GM23338 (cell line): ENCODE results near the gene RHOBTB3. TPM values are rescaled to one million over a fixed set of nuclear protein-coding genes. Genes with fewer than 3 reads are reported as not detected.

Experiments used
- CREB1 ChIP-seq: fragments of 250-450 bp; sonication (Bioruptor Pico); IDR thresholded peaks from 2 replicates; pipeline ENCODE4 v1.5.0; 2020; ENCODE audit warnings: low read depth, mild to moderate bottlenecking, moderate library complexity
- JUNB ChIP-seq: IDR thresholded peaks from one replicate; pipeline ENCODE4 v1.6.1; 2016; ENCODE audit warnings: antibody characterized with exemption; ENCODE audit not compliant: unreplicated experiment
- ZNF114 ChIP-seq: fragments of 250-450 bp; sonication (Bioruptor Pico); IDR thresholded peaks from 2 replicates; pipeline ENCODE4 v1.5.0; 2020; ENCODE audit warnings: mild to moderate bottlenecking, moderate library complexity
- ZNF331 ChIP-seq: fragments of 250-450 bp; sonication (Bioruptor Pico); IDR thresholded peaks from 2 replicates; pipeline ENCODE4 v1.5.0; 2020; ENCODE audit warnings: low read depth, mild to moderate bottlenecking, moderate library complexity
- polyA plus RNA-seq: library from polyadenylated mRNA; unstranded; fragments of >200 nt; fragmentation: Nextera tagmentation; extraction: Ambion mirVana; gene quantifications from 2 replicates; pipeline ENCODE4 v1.2.1, GENCODE V29; 2016
- total RNA-seq: library from RNA; depleted of rRNA; stranded (reverse); fragments of >200 nt; shearing (Covaris generic); gene quantifications from 2 replicates; pipeline ENCODE4 v1.2.3, GENCODE V29; 2014
- TF ChIP-seq, protein P1 (sequence below): fragments of 250-450 bp; sonication (Bioruptor Pico); IDR thresholded peaks from 2 replicates; pipeline ENCODE4 v1.5.0; 2020; ENCODE audit warnings: mild to moderate bottlenecking, moderate library complexity
- TF ChIP-seq, protein P2 (sequence below): IDR thresholded peaks from one replicate; pipeline ENCODE4 v1.6.1; 2018; ENCODE audit warnings: antibody characterized with exemption; ENCODE audit not compliant: unreplicated experiment
- TF ChIP-seq, protein P3 (sequence below), 2 experiments: fragments of 200-600 bp in 1 of 2; sonication (generic) in 1 of 2; conservative IDR thresholded peaks; 2 replicates each; pipeline versions ENCODE4 v1.5.1 to v1.6.1; 2016 to 2017; ENCODE audit warnings: antibody characterized with exemption in 2 of 2, low read depth in 2 of 2, mild to moderate bottlenecking in 2 of 2, moderate library complexity in 1 of 2

Gene RHOBTB3
- total and polyA plus RNA-seq, 2 experiments from 2014 or later = 10.0 to 13.4 TPM

DNA sequence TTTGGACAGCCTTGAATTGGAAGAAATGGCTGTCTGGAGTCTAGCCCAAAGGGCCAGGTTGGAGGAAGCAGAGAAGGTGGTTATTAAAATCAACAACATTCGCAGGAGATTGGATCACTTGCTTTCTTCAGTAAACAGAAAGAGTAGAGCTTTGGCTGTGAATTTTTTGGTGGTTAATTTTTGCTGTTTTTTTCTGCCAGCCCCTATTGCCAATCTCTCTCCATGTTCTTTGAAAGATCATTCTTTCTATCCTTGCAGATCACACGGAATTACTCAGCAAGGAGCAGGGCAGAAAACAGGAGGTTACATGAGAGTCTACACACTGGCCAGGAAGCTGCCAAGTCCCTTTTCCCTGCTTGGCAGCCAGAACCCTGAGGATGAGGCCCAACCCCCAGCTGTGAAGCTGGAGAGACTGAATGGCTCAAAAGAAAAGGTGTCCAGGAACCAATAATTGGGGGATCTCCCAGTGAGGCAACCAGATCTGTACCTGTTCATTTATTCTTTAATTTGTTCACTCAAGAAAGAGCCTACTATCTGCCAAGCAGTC, 78.4 kb downstream of the RHOBTB3 start (continued):
- TF ChIP-seq, protein P1, sequence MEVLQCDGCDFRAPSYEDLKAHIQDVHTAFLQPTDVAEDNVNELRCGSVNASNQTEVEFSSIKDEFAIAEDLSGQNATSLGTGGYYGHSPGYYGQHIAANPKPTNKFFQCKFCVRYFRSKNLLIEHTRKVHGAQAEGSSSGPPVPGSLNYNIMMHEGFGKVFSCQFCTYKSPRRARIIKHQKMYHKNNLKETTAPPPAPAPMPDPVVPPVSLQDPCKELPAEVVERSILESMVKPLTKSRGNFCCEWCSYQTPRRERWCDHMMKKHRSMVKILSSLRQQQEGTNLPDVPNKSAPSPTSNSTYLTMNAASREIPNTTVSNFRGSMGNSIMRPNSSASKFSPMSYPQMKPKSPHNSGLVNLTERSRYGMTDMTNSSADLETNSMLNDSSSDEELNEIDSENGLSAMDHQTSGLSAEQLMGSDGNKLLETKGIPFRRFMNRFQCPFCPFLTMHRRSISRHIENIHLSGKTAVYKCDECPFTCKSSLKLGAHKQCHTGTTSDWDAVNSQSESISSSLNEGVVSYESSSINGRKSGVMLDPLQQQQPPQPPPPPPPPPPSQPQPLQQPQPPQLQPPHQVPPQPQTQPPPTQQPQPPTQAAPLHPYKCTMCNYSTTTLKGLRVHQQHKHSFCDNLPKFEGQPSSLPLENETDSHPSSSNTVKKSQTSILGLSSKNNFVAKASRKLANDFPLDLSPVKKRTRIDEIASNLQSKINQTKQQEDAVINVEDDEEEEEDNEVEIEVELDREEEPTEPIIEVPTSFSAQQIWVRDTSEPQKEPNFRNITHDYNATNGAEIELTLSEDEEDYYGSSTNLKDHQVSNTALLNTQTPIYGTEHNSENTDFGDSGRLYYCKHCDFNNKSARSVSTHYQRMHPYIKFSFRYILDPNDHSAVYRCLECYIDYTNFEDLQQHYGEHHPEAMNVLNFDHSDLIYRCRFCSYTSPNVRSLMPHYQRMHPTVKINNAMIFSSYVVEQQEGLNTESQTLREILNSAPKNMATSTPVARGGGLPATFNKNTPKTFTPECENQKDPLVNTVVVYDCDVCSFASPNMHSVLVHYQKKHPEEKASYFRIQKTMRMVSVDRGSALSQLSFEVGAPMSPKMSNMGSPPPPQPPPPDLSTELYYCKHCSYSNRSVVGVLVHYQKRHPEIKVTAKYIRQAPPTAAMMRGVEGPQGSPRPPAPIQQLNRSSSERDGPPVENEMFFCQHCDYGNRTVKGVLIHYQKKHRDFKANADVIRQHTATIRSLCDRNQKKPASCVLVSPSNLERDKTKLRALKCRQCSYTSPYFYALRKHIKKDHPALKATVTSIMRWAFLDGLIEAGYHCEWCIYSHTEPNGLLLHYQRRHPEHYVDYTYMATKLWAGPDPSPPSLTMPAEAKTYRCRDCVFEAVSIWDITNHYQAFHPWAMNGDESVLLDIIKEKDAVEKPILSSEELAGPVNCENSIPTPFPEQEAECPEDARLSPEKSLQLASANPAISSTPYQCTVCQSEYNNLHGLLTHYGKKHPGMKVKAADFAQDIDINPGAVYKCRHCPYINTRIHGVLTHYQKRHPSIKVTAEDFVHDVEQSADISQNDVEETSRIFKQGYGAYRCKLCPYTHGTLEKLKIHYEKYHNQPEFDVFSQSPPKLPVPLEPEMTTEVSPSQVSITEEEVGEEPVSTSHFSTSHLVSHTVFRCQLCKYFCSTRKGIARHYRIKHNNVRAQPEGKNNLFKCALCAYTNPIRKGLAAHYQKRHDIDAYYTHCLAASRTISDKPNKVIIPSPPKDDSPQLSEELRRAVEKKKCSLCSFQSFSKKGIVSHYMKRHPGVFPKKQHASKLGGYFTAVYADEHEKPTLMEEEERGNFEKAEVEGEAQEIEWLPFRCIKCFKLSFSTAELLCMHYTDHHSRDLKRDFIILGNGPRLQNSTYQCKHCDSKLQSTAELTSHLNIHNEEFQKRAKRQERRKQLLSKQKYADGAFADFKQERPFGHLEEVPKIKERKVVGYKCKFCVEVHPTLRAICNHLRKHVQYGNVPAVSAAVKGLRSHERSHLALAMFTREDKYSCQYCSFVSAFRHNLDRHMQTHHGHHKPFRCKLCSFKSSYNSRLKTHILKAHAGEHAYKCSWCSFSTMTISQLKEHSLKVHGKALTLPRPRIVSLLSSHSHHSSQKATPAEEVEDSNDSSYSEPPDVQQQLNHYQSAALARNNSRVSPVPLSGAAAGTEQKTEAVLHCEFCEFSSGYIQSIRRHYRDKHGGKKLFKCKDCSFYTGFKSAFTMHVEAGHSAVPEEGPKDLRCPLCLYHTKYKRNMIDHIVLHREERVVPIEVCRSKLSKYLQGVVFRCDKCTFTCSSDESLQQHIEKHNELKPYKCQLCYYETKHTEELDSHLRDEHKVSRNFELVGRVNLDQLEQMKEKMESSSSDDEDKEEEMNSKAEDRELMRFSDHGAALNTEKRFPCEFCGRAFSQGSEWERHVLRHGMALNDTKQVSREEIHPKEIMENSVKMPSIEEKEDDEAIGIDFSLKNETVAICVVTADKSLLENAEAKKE (CRISPR knock-in tag) = no peak
- TF ChIP-seq, protein P2, sequence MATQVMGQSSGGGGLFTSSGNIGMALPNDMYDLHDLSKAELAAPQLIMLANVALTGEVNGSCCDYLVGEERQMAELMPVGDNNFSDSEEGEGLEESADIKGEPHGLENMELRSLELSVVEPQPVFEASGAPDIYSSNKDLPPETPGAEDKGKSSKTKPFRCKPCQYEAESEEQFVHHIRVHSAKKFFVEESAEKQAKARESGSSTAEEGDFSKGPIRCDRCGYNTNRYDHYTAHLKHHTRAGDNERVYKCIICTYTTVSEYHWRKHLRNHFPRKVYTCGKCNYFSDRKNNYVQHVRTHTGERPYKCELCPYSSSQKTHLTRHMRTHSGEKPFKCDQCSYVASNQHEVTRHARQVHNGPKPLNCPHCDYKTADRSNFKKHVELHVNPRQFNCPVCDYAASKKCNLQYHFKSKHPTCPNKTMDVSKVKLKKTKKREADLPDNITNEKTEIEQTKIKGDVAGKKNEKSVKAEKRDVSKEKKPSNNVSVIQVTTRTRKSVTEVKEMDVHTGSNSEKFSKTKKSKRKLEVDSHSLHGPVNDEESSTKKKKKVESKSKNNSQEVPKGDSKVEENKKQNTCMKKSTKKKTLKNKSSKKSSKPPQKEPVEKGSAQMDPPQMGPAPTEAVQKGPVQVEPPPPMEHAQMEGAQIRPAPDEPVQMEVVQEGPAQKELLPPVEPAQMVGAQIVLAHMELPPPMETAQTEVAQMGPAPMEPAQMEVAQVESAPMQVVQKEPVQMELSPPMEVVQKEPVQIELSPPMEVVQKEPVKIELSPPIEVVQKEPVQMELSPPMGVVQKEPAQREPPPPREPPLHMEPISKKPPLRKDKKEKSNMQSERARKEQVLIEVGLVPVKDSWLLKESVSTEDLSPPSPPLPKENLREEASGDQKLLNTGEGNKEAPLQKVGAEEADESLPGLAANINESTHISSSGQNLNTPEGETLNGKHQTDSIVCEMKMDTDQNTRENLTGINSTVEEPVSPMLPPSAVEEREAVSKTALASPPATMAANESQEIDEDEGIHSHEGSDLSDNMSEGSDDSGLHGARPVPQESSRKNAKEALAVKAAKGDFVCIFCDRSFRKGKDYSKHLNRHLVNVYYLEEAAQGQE = no peak
- TF ChIP-seq ZNF331 (no peak), ZNF114 (CRISPR knock-in tag) (no peak), JUNB (no peak), CREB1 (CRISPR knock-in tag) (no peak)
- TF ChIP-seq, protein P3, sequence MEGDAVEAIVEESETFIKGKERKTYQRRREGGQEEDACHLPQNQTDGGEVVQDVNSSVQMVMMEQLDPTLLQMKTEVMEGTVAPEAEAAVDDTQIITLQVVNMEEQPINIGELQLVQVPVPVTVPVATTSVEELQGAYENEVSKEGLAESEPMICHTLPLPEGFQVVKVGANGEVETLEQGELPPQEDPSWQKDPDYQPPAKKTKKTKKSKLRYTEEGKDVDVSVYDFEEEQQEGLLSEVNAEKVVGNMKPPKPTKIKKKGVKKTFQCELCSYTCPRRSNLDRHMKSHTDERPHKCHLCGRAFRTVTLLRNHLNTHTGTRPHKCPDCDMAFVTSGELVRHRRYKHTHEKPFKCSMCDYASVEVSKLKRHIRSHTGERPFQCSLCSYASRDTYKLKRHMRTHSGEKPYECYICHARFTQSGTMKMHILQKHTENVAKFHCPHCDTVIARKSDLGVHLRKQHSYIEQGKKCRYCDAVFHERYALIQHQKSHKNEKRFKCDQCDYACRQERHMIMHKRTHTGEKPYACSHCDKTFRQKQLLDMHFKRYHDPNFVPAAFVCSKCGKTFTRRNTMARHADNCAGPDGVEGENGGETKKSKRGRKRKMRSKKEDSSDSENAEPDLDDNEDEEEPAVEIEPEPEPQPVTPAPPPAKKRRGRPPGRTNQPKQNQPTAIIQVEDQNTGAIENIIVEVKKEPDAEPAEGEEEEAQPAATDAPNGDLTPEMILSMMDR (conservative IDR thresholded peaks at IDR 0.05; ENCODE audit: low read depth in 2 of 2) = no peak
